ENCODE results near the gene PGS1. TPM values are rescaled to one million over a fixed set of nuclear protein-coding genes. Genes with fewer than 3 reads are reported as not detected.

The PGS1 gene
- total RNA-seq, 2 donors from 2014 or later: 52.0 to 98.4 TPM

GRCh38 chr17:78421534-78422266 is 43.3 kb downstream of the PGS1 start:
- Histone ChIP-seq H3K27me3 (replicated peaks; ENCODE audit: insufficient read depth) (no peaks in the 10 kb centered on the region), H3K4me1 (ENCODE audit: control insufficient read depth in 1 of 2, low read depth in 2 of 2) (peaks cover 0 to 1% of the 10 kb centered on the region in 2 donors), H3K9me3 (no peaks in the 10 kb centered on the region), H3K36me3 (peaks cover 34% of the 10 kb centered on the region), H3K27ac (no peak overlapping the region), H3K4me3 (no peak overlapping the region)
- TF ChIP-seq, protein P1, sequence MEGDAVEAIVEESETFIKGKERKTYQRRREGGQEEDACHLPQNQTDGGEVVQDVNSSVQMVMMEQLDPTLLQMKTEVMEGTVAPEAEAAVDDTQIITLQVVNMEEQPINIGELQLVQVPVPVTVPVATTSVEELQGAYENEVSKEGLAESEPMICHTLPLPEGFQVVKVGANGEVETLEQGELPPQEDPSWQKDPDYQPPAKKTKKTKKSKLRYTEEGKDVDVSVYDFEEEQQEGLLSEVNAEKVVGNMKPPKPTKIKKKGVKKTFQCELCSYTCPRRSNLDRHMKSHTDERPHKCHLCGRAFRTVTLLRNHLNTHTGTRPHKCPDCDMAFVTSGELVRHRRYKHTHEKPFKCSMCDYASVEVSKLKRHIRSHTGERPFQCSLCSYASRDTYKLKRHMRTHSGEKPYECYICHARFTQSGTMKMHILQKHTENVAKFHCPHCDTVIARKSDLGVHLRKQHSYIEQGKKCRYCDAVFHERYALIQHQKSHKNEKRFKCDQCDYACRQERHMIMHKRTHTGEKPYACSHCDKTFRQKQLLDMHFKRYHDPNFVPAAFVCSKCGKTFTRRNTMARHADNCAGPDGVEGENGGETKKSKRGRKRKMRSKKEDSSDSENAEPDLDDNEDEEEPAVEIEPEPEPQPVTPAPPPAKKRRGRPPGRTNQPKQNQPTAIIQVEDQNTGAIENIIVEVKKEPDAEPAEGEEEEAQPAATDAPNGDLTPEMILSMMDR (IDR thresholded peaks at IDR 0.05): peak; percentile 98
- DNase-seq (ENCODE audit: low spot score) (peak; percentile 23), ATAC-seq (ENCODE audit: insufficient number of reproducible peaks, low FRiP score, low read depth) (peak; percentile 78)

DNA sequence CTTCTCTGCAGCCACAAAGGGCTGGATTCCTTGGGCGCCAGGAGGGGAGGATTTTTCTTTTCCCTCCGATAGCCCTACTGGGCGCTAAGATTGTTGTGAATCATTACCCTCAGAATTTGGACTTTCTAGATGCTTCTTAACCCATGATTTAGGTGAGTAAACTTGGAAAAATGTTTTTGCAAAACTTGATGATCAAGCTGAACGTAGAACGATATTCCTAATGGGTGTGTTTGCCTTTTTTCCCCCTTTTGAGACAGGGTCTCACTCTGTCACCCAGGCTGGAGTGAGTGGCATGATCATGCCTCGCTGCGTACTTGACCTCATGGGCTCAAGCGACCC is 43.8 kb downstream of the PGS1 start:
- H3K27ac ChIP-seq: no peak overlapping the region
- no peak overlapping the region for H3K4me3 ChIP-seq
- H3K27me3 ChIP-seq (replicated peaks; ENCODE audit: insufficient read depth): no peaks in the 10 kb centered on the region
- TF ChIP-seq, protein P1 (IDR thresholded peaks at IDR 0.05): no peak
- H3K9me3 ChIP-seq: no peaks in the 10 kb centered on the region
- no peaks in the 10 kb centered on the region for H3K4me1 ChIP-seq (ENCODE audit: control insufficient read depth in 1 of 2, low read depth in 2 of 2)
- DNase-seq (ENCODE audit: low spot score) (no peak), ATAC-seq (ENCODE audit: insufficient number of reproducible peaks, low FRiP score, low read depth) (no peak)
- H3K36me3 ChIP-seq: peaks cover 37% of the 10 kb centered on the region

DNA sequence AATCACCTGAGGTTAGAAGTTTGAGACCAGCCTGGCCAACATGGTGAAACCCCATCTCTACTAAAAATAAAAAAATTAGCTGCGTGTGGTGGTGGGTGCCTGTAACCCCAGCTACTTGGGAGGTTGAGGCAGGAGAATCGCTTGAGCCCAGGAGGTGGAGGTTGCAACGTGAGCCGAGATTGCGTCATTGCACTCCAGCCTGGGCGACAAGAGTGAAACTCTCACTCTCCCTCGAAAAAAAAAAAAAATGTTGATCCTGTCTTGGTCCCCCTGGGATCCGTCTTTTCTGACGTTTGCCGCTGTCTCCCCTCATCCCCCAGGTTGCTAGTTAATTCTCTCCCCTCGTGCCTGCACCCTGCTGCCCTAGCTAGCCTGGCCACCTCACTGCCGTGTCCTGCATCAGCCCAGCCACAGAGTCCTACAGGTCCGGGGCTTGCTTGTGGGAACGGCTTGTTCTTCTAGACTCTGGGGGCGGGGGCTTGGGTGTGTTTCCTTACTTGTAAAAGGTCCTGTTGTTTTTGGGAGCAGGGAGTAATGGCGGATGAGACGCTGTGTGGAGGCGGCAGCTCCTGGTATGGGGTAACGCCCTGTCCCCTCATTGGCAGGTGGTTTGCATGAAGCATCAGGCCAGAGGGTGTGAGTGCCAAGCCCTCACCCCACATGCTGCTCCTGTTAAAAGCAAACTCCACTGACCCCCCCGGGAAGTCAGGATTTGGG is 44.6 kb downstream of the PGS1 start:
- DNase-seq (ENCODE audit: low spot score) (no peak), ATAC-seq (ENCODE audit: insufficient number of reproducible peaks, low FRiP score, low read depth) (no peak)
- Histone ChIP-seq H3K4me1 (ENCODE audit: control insufficient read depth in 1 of 2, low read depth in 2 of 2) (no peaks in the 10 kb centered on the region), H3K36me3 (peaks cover 37% of the 10 kb centered on the region), H3K27ac (no peak overlapping the region), H3K27me3 (replicated peaks; ENCODE audit: insufficient read depth) (no peaks in the 10 kb centered on the region), H3K4me3 (no peak overlapping the region), H3K9me3 (no peaks in the 10 kb centered on the region)
- TF ChIP-seq, protein P1 (IDR thresholded peaks at IDR 0.05): no peak

- ATAC-seq (ENCODE audit: insufficient number of reproducible peaks, low FRiP score, low read depth): no peak
- Histone ChIP-seq H3K27ac (no peak overlapping the region), H3K36me3 (peaks cover 40% of the 10 kb centered on the region), H3K9me3 (no peaks in the 10 kb centered on the region), H3K27me3 (replicated peaks; ENCODE audit: insufficient read depth) (no peaks in the 10 kb centered on the region), H3K4me1 (ENCODE audit: control insufficient read depth in 1 of 2, low read depth in 2 of 2) (no peaks in the 10 kb centered on the region), H3K4me3 (no peak overlapping the region)
- TF ChIP-seq, protein P1 (IDR thresholded peaks at IDR 0.05): no peak
- no peak for DNase-seq (ENCODE audit: low spot score)
Observed at GRCh38 chr17:78423961-78424675, 45.7 kb downstream of the PGS1 start.

GRCh38 chr17:78425429-78425828 is 47.0 kb downstream of the PGS1 start:
- TF ChIP-seq, protein P1 (IDR thresholded peaks at IDR 0.05): no peak
- no peak overlapping the region for H3K27ac ChIP-seq
- H3K4me1 ChIP-seq (ENCODE audit: control insufficient read depth in 1 of 2, low read depth in 2 of 2): no peaks in the 10 kb centered on the region
- DNase-seq (ENCODE audit: low spot score) (no peak), ATAC-seq (ENCODE audit: insufficient number of reproducible peaks, low FRiP score, low read depth) (no peak)
- no peaks in the 10 kb centered on the region for H3K9me3 ChIP-seq
- no peak overlapping the region for H3K4me3 ChIP-seq
- peaks cover 30% of the 10 kb centered on the region for H3K36me3 ChIP-seq
- H3K27me3 ChIP-seq (replicated peaks; ENCODE audit: insufficient read depth): no peaks in the 10 kb centered on the region
